Esophagus muscularis mucosa (tissue), 3 donors: ENCODE results near the gene CDADC1.

ENCODE experiments used
- CTCF ChIP-seq, 3 experiments: fragments of 200-600 bp in 2 of 3; fragments of 450-650 bp in 1 of 3; sonication (generic) in 2 of 3; IDR thresholded peaks; one replicate each; pipeline ENCODE4 v1.5.1; 2017 to 2019; ENCODE audit warnings: antibody characterized with exemption in 3 of 3, mild to moderate bottlenecking in 2 of 3, moderate library complexity in 1 of 3
- POLR2A ChIP-seq: fragments of 450-650 bp; IDR thresholded peaks from one replicate; pipeline ENCODE4 v1.6.1; 2017; ENCODE audit warnings: antibody characterized with exemption, moderate library complexity, mild to moderate bottlenecking, low read depth

- no peak for TF ChIP-seq CTCF (IDR thresholded peaks at IDR 0.05)
- no peak for TF ChIP-seq POLR2A
Measured at GRCh38 chr13:49292742-49293486, 45.2 kb downstream of the CDADC1 start.
